Keratinocyte (primary cell): ENCODE data around the gene OPRD1.

ENCODE experiments used
- CTCF ChIP-seq, 3 experiments: IDR thresholded peaks in 1 of 3; conservative IDR thresholded peaks in 1 of 3; optimal IDR thresholded peaks in 1 of 3; 2 replicates in 2 of 3; 3 replicates in 1 of 3; pipeline versions ENCODE3 to v1.5.1; 2011; ENCODE audit warnings: low read length in 3 of 3, mild to moderate bottlenecking in 3 of 3, moderate library complexity in 2 of 3, control low read depth in 1 of 3, inconsistent platforms in 1 of 3; ENCODE audit not compliant: insufficient read depth in 2 of 3; ENCODE audit errors: extremely low read depth in 1 of 3
- EZH2 ChIP-seq: IDR thresholded peaks from one replicate; pipeline ENCODE4 v1.6.1; 2012; ENCODE audit warnings: inconsistent platforms, mild to moderate bottlenecking, low read length, moderate library complexity

GRCh38 chr1:28804071-28804470 is 7.9 kb upstream of the OPRD1 start:
- TF ChIP-seq CTCF (optimal IDR thresholded peaks at IDR 0.05 in 1 of 3, IDR thresholded peaks at IDR 0.05 in 1 of 3, conservative IDR thresholded peaks at IDR 0.05 in 1 of 3; ENCODE audit: extremely low read depth in 1 of 3, insufficient read depth in 2 of 3, low read length in 3 of 3) = no peak
- TF ChIP-seq EZH2 = no peak
